Upper lobe of right lung (tissue), 1 donor: ENCODE results near the gene HASPIN. TPM values are rescaled to one million over a fixed set of nuclear protein-coding genes. Genes with fewer than 3 reads are reported as not detected.

Experiments
- ATAC-seq: fragments of 200-7000 bp; cut with Tn5 transposase; one replicate; pipeline ENCODE4 v1.9.1; 2020; ENCODE audit warnings: mild to moderate bottlenecking, moderate library complexity
- DNase-seq: peaks from one replicate; pipeline ENCODE4 v3.0.0-alpha.2; 2020
- H3K27ac ChIP-seq: fragments of 200-600 bp; one replicate; pipeline ENCODE4 v1.8.0; 2022
- H3K27me3 ChIP-seq: fragments of 200-600 bp; one replicate; pipeline ENCODE4 v1.8.0; 2022; ENCODE audit warnings: mild to moderate bottlenecking
- H3K36me3 ChIP-seq: fragments of 200-600 bp; one replicate; pipeline ENCODE4 v1.8.0; 2022
- H3K4me1 ChIP-seq: fragments of 200-600 bp; one replicate; pipeline ENCODE4 v1.8.0; 2022
- H3K4me3 ChIP-seq: fragments of 200-600 bp; one replicate; pipeline ENCODE4 v1.8.0; 2022; ENCODE audit warnings: mild to moderate bottlenecking
- H3K9me3 ChIP-seq: fragments of 200-600 bp; one replicate; pipeline ENCODE4 v1.8.0; 2022
- CTCF ChIP-seq: fragments of 200-600 bp; IDR thresholded peaks from one replicate; pipeline ENCODE4 v1.8.0; 2022; ENCODE audit warnings: antibody characterized with exemption
- intact Hi-C: fragments of 100-400 bp; cut with DNase I; formaldehyde crosslinking; loops from one replicate; pipeline ENCODE4 v1.11.0; 2022
- total RNA-seq: library from RNA; stranded (reverse); fragmentation: NEBNext Ultra II Directional; extraction: Animal tissue kit (Norgen Biotek cat#: 25700); gene quantifications from one replicate; pipeline ENCODE4 v1.2.1, GENCODE V29; 2021
- donor health status: DM: no; HTN: yes; CAD: no; lungs with severe emphysema.

The HASPIN gene
- total RNA-seq, 1 donor from 2014 or later = 0.41 TPM

- TF ChIP-seq CTCF = no peak
- no peak for ATAC-seq
Measured at GRCh38 chr17:3773511-3773910, 49.8 kb downstream of the HASPIN start.

GRCh38 chr17:3773966-3774365 is 50.3 kb downstream of the HASPIN start:
- TF ChIP-seq CTCF = no peak
- Histone ChIP-seq H3K9me3 (no peaks in the 10 kb centered on the region), H3K27me3 (no peaks in the 10 kb centered on the region), H3K27ac (no peak overlapping the region), H3K4me3 (no peak overlapping the region), H3K4me1 (no peaks in the 10 kb centered on the region), H3K36me3 (no peaks in the 10 kb centered on the region)
- intact Hi-C loops = no loop called here
- no peak for ATAC-seq
- DNase-seq = no peak

More at GRCh38 chr17:3773511-3773910, 49.8 kb downstream of the HASPIN start:
- Histone ChIP-seq H3K27ac (no peak overlapping the region), H3K36me3 (no peaks in the 10 kb centered on the region), H3K9me3 (no peaks in the 10 kb centered on the region), H3K4me3 (no peak overlapping the region), H3K27me3 (no peaks in the 10 kb centered on the region), H3K4me1 (no peaks in the 10 kb centered on the region)
- intact Hi-C loops = no loop called here
- DNase-seq = no peak

Other genes starting within 250 kb of the HASPIN start
- gene ASPA, start 247.9 kb upstream of the HASPIN start, total RNA-seq = 8.2 TPM
- gene TRPV3, start 166.1 kb upstream of the HASPIN start, total RNA-seq = 0.26 TPM
- 2.9 TPM for gene TRPV1, start 114.5 kb upstream of the HASPIN start, total RNA-seq
- gene SHPK, start 87.7 kb upstream of the HASPIN start, total RNA-seq = 10.4 TPM
- gene CTNS, start 87.1 kb upstream of the HASPIN start, total RNA-seq = 23.3 TPM
- gene TAX1BP3, start 55.3 kb upstream of the HASPIN start, total RNA-seq = 108 TPM
- gene EMC6, start 55.1 kb upstream of the HASPIN start, total RNA-seq = 28.6 TPM
- 1.6 TPM for gene P2RX5, start 27.7 kb upstream of the HASPIN start, total RNA-seq
- gene ITGAE, start 77.3 kb downstream of the HASPIN start, total RNA-seq = 24.2 TPM
- gene NCBP3, start 122.3 kb downstream of the HASPIN start, total RNA-seq = 34.9 TPM
- 10.1 TPM for gene CAMKK1, start 169.2 kb downstream of the HASPIN start, total RNA-seq
- gene P2RX1, start 192.6 kb downstream of the HASPIN start, total RNA-seq = 6.8 TPM
- 44.4 TPM for gene ATP2A3, start 240.5 kb downstream of the HASPIN start, total RNA-seq